ENCODE data around the gene KDM2B. TPM values are rescaled to one million over a fixed set of nuclear protein-coding genes. Genes with fewer than 3 reads are reported as not detected.

The KDM2B gene
- total and polyA plus RNA-seq, 10 of the 15 experiments (the other 5 are each of a cell fraction or from before 2014, with no cell fraction given), result 13.6 to 124 (median 40.4) TPM

DNA sequence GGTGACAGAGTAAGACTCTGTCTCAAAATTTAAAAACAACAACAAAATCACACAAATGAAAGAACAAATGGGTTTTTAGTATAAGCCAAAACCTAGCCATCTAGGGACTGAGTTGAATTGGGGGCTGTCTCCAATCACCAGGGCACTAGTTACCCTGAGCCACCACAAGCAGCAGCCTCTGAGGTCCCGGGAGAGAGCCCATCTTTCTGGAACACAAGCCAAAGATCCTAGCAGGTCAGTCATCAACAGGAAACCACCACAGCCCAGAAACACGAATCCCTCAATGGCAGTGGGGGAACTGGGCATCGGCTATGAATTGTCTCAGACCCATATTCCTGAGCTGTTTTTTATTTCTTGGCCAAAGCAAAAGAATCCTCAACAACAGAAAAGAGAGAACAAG lies 75.3 kb downstream of the KDM2B start:
- H3K9ac ChIP-seq (ENCODE audit: control insufficient read depth, insufficient read depth, low read length), result no peak overlapping the region
- ATAC-seq (no peak), FAIRE-seq (no peak), DNase-seq (ENCODE audit: low read depth, low spot score) (no peak)
- no TSS peak for BruUV-seq (replicated peaks)
- in situ Hi-C loops (cut with MboI), result no loop called here
- no peak overlapping the region for H3K4me2 ChIP-seq (ENCODE audit: control insufficient read depth, insufficient read depth)
- whole genome bisulfite sequencing (ENCODE audit: insufficient coverage, insufficient replicate concordance, low lambda C conversion rate, missing lambda C conversion rate), result 83% methylated on average over 3 of the region's 3 CpGs
- ChIA-PET RAD21 (ENCODE audit: unreplicated experiment) (no interaction called here), CTCF (no interaction called here), SMC1A (ENCODE audit: uncharacterized antibody, unreplicated experiment) (no interaction called here), POLR2A (no interaction called here)
- TF ChIP-seq, protein P1, sequence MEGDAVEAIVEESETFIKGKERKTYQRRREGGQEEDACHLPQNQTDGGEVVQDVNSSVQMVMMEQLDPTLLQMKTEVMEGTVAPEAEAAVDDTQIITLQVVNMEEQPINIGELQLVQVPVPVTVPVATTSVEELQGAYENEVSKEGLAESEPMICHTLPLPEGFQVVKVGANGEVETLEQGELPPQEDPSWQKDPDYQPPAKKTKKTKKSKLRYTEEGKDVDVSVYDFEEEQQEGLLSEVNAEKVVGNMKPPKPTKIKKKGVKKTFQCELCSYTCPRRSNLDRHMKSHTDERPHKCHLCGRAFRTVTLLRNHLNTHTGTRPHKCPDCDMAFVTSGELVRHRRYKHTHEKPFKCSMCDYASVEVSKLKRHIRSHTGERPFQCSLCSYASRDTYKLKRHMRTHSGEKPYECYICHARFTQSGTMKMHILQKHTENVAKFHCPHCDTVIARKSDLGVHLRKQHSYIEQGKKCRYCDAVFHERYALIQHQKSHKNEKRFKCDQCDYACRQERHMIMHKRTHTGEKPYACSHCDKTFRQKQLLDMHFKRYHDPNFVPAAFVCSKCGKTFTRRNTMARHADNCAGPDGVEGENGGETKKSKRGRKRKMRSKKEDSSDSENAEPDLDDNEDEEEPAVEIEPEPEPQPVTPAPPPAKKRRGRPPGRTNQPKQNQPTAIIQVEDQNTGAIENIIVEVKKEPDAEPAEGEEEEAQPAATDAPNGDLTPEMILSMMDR (IDR thresholded peaks at IDR 0.05 in 2 of 3, conservative IDR thresholded peaks at IDR 0.05 in 1 of 3; ENCODE audit: control insufficient read depth in 2 of 3, extremely low read depth in 1 of 3, insufficient read depth in 1 of 3, low read depth in 3 of 3, low read length in 3 of 3), result no peak
- TF ChIP-seq KDM1A (IDR thresholded peaks at IDR 0.05; ENCODE audit: borderline replicate concordance) (no peak), YY1 (IDR thresholded peaks at IDR 0.05; ENCODE audit: low read depth, low read length) (no peak), WRNIP1 (IDR thresholded peaks at IDR 0.05; ENCODE audit: borderline replicate concordance, low read depth, low read length) (no peak), CBX3 (IDR thresholded peaks at IDR 0.05; ENCODE audit: borderline replicate concordance, low read depth) (no peak), PML (IDR thresholded peaks at IDR 0.05; ENCODE audit: low read length) (no peak), EED (IDR thresholded peaks at IDR 0.05; ENCODE audit: low read depth) (no peak), REST (IDR thresholded peaks at IDR 0.05; ENCODE audit: low read depth, low read length) (no peak), ESRRA (IDR thresholded peaks at IDR 0.05; ENCODE audit: low read length) (no peak), IKZF2 (IDR thresholded peaks at IDR 0.05) (no peak), RAD21 (IDR thresholded peaks at IDR 0.05; ENCODE audit: insufficient read depth, low read depth, low read length) (no peak), PAX5 (IDR thresholded peaks at IDR 0.05; ENCODE audit: borderline replicate concordance, low read depth, low read length) (no peak), SUZ12 (IDR thresholded peaks at IDR 0.05; ENCODE audit: unreplicated experiment) (no peak), CHD4 (IDR thresholded peaks at IDR 0.05) (no peak)
- TF ChIP-seq, protein P2, sequence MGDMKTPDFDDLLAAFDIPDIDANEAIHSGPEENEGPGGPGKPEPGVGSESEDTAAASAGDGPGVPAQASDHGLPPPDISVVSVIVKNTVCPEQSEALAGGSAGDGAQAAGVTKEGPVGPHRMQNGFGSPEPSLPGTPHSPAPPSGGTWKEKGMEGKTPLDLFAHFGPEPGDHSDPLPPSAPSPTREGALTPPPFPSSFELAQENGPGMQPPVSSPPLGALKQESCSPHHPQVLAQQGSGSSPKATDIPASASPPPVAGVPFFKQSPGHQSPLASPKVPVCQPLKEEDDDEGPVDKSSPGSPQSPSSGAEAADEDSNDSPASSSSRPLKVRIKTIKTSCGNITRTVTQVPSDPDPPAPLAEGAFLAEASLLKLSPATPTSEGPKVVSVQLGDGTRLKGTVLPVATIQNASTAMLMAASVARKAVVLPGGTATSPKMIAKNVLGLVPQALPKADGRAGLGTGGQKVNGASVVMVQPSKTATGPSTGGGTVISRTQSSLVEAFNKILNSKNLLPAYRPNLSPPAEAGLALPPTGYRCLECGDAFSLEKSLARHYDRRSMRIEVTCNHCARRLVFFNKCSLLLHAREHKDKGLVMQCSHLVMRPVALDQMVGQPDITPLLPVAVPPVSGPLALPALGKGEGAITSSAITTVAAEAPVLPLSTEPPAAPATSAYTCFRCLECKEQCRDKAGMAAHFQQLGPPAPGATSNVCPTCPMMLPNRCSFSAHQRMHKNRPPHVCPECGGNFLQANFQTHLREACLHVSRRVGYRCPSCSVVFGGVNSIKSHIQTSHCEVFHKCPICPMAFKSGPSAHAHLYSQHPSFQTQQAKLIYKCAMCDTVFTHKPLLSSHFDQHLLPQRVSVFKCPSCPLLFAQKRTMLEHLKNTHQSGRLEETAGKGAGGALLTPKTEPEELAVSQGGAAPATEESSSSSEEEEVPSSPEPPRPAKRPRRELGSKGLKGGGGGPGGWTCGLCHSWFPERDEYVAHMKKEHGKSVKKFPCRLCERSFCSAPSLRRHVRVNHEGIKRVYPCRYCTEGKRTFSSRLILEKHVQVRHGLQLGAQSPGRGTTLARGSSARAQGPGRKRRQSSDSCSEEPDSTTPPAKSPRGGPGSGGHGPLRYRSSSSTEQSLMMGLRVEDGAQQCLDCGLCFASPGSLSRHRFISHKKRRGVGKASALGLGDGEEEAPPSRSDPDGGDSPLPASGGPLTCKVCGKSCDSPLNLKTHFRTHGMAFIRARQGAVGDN (IDR thresholded peaks at IDR 0.05), result no peak
- no peak overlapping the region for H2AFZ ChIP-seq (ENCODE audit: control insufficient read depth, low read depth, low read length)
- H3K9me3 ChIP-seq (replicated peaks; ENCODE audit: control insufficient read depth, insufficient read depth, low read length), result no peaks in the 10 kb centered on the region
- no peaks in the 10 kb centered on the region for H4K20me1 ChIP-seq (ENCODE audit: control insufficient read depth, insufficient read depth)
- H3K27ac ChIP-seq (ENCODE audit: control insufficient read depth, insufficient read depth), result no peak overlapping the region
- H3K4me3 ChIP-seq, result no peak overlapping the region
- no peaks in the 10 kb centered on the region for H3K27me3 ChIP-seq (replicated peaks in 1 of 2; ENCODE audit: control insufficient read depth in 2 of 2, insufficient read depth in 2 of 2, low read length in 1 of 2)
- no peaks in the 10 kb centered on the region for H3K4me1 ChIP-seq (ENCODE audit: control insufficient read depth, insufficient read depth, low read length)
- no peaks in the 10 kb centered on the region for H3K79me2 ChIP-seq (ENCODE audit: control insufficient read depth, insufficient read depth, low read length)
- peaks cover 6 to 16% of the 10 kb centered on the region in 2 experiments for H3K36me3 ChIP-seq (ENCODE audit: control insufficient read depth in 2 of 2, insufficient read depth in 2 of 2, low read length in 1 of 2)
- intact Hi-C loops (cut with micrococcal nuclease; ENCODE audit: unreplicated experiment), result no loop called here

Data from GM12878 (cell line).